ENCODE data around the gene EXOC6. TPM values are rescaled to one million over a fixed set of nuclear protein-coding genes. Genes with fewer than 3 reads are reported as not detected.

EXOC6 gene
- total RNA-seq, 1 experiment from 2014 or later, result 17.0 TPM

DNA sequence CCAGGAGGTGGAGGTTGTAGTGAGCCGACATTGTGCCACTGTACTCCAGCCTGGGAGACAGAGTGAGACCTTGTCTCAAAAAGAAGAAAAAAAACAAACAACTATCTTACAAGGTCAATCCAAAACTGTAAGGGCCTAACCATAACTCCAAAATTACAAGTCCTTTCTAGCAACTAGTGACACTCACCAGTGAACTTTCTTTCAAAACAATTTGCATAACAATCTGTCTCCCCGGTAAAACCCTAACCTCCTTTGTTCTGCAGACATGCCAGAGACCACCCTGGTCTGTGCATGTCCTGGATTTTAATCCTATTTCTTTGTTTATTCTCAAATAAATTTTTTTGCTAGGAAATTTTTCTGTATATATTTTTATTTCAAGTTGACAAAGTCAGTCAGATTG is 68.1 kb downstream of the EXOC6 start:
- H3K27ac ChIP-seq (ENCODE audit: low read length), result no peak overlapping the region
- H3K36me3 ChIP-seq (ENCODE audit: control insufficient read depth, insufficient read depth, low read length), result no peaks in the 10 kb centered on the region
- in situ Hi-C loops (cut with HindIII; ENCODE audit: low pct_unique_long_range_greater_than_20kb, low sequenced_read_pairs) (no loop called here), intact Hi-C loops (cut with micrococcal nuclease; ENCODE audit: unreplicated experiment) (no loop called here)
- H3K4me3 ChIP-seq (ENCODE audit: low read depth in 2 of 2, low read length in 2 of 2), result no peak overlapping the region
- ChIA-PET CTCF (interaction anchor here (0.5 kb wide), 1 partner anchor 18 kb away, joined by 6 read pairs; no protein-coding TSS in a partner anchor), POLR2A (interaction anchor here (0.7 kb wide), 1 partner anchor 60 kb away, joined by 7 read pairs; no protein-coding TSS in a partner anchor)
- BruUV-seq (replicated peaks), result no TSS peak
- TF ChIP-seq TCF7L2 (IDR thresholded peaks at IDR 0.05; ENCODE audit: low read depth, low read length) (no peak), POLR2AphosphoS5 (IDR thresholded peaks at IDR 0.05; ENCODE audit: low read depth, low read length) (no peak), SIN3A (IDR thresholded peaks at IDR 0.05; ENCODE audit: borderline replicate concordance, insufficient read depth, low read depth, low read length) (no peak)
- TF ChIP-seq, protein P1, sequence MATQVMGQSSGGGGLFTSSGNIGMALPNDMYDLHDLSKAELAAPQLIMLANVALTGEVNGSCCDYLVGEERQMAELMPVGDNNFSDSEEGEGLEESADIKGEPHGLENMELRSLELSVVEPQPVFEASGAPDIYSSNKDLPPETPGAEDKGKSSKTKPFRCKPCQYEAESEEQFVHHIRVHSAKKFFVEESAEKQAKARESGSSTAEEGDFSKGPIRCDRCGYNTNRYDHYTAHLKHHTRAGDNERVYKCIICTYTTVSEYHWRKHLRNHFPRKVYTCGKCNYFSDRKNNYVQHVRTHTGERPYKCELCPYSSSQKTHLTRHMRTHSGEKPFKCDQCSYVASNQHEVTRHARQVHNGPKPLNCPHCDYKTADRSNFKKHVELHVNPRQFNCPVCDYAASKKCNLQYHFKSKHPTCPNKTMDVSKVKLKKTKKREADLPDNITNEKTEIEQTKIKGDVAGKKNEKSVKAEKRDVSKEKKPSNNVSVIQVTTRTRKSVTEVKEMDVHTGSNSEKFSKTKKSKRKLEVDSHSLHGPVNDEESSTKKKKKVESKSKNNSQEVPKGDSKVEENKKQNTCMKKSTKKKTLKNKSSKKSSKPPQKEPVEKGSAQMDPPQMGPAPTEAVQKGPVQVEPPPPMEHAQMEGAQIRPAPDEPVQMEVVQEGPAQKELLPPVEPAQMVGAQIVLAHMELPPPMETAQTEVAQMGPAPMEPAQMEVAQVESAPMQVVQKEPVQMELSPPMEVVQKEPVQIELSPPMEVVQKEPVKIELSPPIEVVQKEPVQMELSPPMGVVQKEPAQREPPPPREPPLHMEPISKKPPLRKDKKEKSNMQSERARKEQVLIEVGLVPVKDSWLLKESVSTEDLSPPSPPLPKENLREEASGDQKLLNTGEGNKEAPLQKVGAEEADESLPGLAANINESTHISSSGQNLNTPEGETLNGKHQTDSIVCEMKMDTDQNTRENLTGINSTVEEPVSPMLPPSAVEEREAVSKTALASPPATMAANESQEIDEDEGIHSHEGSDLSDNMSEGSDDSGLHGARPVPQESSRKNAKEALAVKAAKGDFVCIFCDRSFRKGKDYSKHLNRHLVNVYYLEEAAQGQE (IDR thresholded peaks at IDR 0.05; ENCODE audit: insufficient read depth in 1 of 2, low read depth in 2 of 2, low read length in 1 of 2), result no peak
- TF ChIP-seq, protein P2, sequence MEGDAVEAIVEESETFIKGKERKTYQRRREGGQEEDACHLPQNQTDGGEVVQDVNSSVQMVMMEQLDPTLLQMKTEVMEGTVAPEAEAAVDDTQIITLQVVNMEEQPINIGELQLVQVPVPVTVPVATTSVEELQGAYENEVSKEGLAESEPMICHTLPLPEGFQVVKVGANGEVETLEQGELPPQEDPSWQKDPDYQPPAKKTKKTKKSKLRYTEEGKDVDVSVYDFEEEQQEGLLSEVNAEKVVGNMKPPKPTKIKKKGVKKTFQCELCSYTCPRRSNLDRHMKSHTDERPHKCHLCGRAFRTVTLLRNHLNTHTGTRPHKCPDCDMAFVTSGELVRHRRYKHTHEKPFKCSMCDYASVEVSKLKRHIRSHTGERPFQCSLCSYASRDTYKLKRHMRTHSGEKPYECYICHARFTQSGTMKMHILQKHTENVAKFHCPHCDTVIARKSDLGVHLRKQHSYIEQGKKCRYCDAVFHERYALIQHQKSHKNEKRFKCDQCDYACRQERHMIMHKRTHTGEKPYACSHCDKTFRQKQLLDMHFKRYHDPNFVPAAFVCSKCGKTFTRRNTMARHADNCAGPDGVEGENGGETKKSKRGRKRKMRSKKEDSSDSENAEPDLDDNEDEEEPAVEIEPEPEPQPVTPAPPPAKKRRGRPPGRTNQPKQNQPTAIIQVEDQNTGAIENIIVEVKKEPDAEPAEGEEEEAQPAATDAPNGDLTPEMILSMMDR (IDR thresholded peaks at IDR 0.05), result no peak
- H3K9me3 ChIP-seq (ENCODE audit: control insufficient read depth, insufficient read depth, low read depth, low read length), result peaks cover 8% of the 10 kb centered on the region; the same call in 1 of the 2 replicates
- ATAC-seq, result no peak
- no peaks in the 10 kb centered on the region for H3K4me1 ChIP-seq (ENCODE audit: control insufficient read depth, insufficient read depth, low read length)
- H3K27me3 ChIP-seq (ENCODE audit: control insufficient read depth, insufficient read depth, low read length), result no peaks in the 10 kb centered on the region
- no peak for DNase-seq (ENCODE audit: low read depth, low spot score)

DNA sequence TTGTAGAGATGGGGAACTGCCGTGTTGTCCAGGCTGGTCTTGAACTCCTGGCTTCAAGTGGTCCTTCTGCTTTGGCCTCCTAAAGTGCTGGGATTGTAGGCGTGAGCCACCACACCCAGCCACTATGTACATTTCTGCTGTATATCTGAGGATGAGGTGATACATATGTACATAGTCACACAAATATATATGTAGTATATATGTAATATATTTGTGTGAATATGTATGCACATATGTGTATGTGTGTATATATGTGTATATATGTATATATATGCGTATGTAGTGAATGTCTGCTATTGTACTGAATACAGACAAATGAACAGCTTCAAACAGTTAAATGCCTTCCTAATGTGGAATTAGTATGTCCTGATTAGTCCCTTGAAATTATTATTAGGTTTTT is 70.3 kb downstream of the EXOC6 start:
- H3K36me3 ChIP-seq (ENCODE audit: control insufficient read depth, insufficient read depth, low read length), result no peaks in the 10 kb centered on the region
- H3K27ac ChIP-seq (ENCODE audit: low read length), result no peak overlapping the region
- DNase-seq (ENCODE audit: low read depth, low spot score) (no peak), ATAC-seq (no peak)
- intact Hi-C loops (cut with micrococcal nuclease; ENCODE audit: unreplicated experiment) (no loop called here), in situ Hi-C loops (cut with HindIII; ENCODE audit: low pct_unique_long_range_greater_than_20kb, low sequenced_read_pairs) (no loop called here)
- H3K4me3 ChIP-seq (ENCODE audit: low read depth in 2 of 2, low read length in 2 of 2), result no peak overlapping the region
- H3K27me3 ChIP-seq (ENCODE audit: control insufficient read depth, insufficient read depth, low read length), result no peaks in the 10 kb centered on the region
- H3K9me3 ChIP-seq (ENCODE audit: control insufficient read depth, insufficient read depth, low read depth, low read length), result peaks cover 8% of the 10 kb centered on the region; the same call in 1 of the 2 replicates
- H3K4me1 ChIP-seq (ENCODE audit: control insufficient read depth, insufficient read depth, low read length), result no peaks in the 10 kb centered on the region
- TF ChIP-seq, protein P1 (IDR thresholded peaks at IDR 0.05; ENCODE audit: insufficient read depth in 1 of 2, low read depth in 2 of 2, low read length in 1 of 2), result no peak
- TF ChIP-seq SIN3A (IDR thresholded peaks at IDR 0.05; ENCODE audit: borderline replicate concordance, insufficient read depth, low read depth, low read length) (no peak), TCF7L2 (IDR thresholded peaks at IDR 0.05; ENCODE audit: low read depth, low read length) (no peak), POLR2AphosphoS5 (IDR thresholded peaks at IDR 0.05; ENCODE audit: low read depth, low read length) (no peak)
- TF ChIP-seq, protein P2 (IDR thresholded peaks at IDR 0.05), result no peak
- no TSS peak for BruUV-seq (replicated peaks)
- POLR2A ChIA-PET, result no interaction called here
- CTCF ChIA-PET, result no interaction called here
